DND-41 (cell line): ENCODE results near the gene PFDN1.

Experiments used
- EZH2 ChIP-seq: IDR thresholded peaks from 3 replicates; pipeline ENCODE4 v1.6.1; 2012; ENCODE audit warnings: borderline replicate concordance, low read depth, mild to moderate bottlenecking, moderate library complexity, low read length, inconsistent platforms; ENCODE audit not compliant: severe bottlenecking
- TF ChIP-seq, protein P1 (sequence below): IDR thresholded peaks from 2 replicates; pipeline ENCODE4 v1.5.1; 2012; ENCODE audit warnings: borderline replicate concordance, low read length, moderate library complexity, mild to moderate bottlenecking; ENCODE audit not compliant: poor library complexity, severe bottlenecking; ENCODE audit errors: extremely low read depth

GRCh38 chr5:140340605-140341121 is 37.8 kb upstream of the PFDN1 start:
- TF ChIP-seq, protein P1, sequence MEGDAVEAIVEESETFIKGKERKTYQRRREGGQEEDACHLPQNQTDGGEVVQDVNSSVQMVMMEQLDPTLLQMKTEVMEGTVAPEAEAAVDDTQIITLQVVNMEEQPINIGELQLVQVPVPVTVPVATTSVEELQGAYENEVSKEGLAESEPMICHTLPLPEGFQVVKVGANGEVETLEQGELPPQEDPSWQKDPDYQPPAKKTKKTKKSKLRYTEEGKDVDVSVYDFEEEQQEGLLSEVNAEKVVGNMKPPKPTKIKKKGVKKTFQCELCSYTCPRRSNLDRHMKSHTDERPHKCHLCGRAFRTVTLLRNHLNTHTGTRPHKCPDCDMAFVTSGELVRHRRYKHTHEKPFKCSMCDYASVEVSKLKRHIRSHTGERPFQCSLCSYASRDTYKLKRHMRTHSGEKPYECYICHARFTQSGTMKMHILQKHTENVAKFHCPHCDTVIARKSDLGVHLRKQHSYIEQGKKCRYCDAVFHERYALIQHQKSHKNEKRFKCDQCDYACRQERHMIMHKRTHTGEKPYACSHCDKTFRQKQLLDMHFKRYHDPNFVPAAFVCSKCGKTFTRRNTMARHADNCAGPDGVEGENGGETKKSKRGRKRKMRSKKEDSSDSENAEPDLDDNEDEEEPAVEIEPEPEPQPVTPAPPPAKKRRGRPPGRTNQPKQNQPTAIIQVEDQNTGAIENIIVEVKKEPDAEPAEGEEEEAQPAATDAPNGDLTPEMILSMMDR: no peak
- no peak for TF ChIP-seq EZH2
